Measurements from ENCODE around the gene MYH10. TPM values are rescaled to one million over a fixed set of nuclear protein-coding genes. Genes with fewer than 3 reads are reported as not detected.
A peak's percentile ranks its signal among the peaks of the same experiment; 100 is the strongest.

The MYH10 gene
- polyA plus RNA-seq, 1 donor from 2014 or later: 61.1 TPM

GRCh38 chr17:8629371-8630226 lies 926 bp downstream of the MYH10 start:
- Histone ChIP-seq H3K4me2 (ENCODE audit: low read length) (no peak overlapping the region), H3K9me2 (ENCODE audit: insufficient read depth, low read length) (no peaks in the 10 kb centered on the region), H3K9ac (ENCODE audit: low read length) (peak overlapping the region; percentile 95), H3K27me3 (ENCODE audit: insufficient read depth, low read depth, low read length) (no peaks in the 10 kb centered on the region), H3K9me3 (ENCODE audit: low read length) (no peaks in the 10 kb centered on the region), H3K4me3 (ENCODE audit: low read length) (peak overlapping the region; percentile 97), H2AFZ (ENCODE audit: low read depth, low read length) (peak overlapping the region; percentile 65), H4K20me1 (ENCODE audit: insufficient read depth) (no peaks in the 10 kb centered on the region), H3K27ac (ENCODE audit: low read length) (peak overlapping the region; percentile 94), H3K36me3 (ENCODE audit: insufficient read depth, low read length) (no peaks in the 10 kb centered on the region), H3F3A (ENCODE audit: insufficient read depth, low read length, poor library complexity, severe bottlenecking) (no peaks in the 10 kb centered on the region), H3K79me2 (replicated peaks; ENCODE audit: insufficient read depth, low read length) (peaks cover 49% of the 10 kb centered on the region)
- TF ChIP-seq MXI1 (conservative IDR thresholded peaks at IDR 0.05; ENCODE audit: poor library complexity, severe bottlenecking) (peak; percentile 10), CTCF (IDR thresholded peaks at IDR 0.05; ENCODE audit: poor library complexity, severe bottlenecking) (no peak), REST (IDR thresholded peaks at IDR 0.05; ENCODE audit: borderline replicate concordance) (peak; percentile 56), EP300 (conservative IDR thresholded peaks at IDR 0.05; ENCODE audit: poor library complexity, severe bottlenecking) (no peak), TAF1 (IDR thresholded peaks at IDR 0.05; ENCODE audit: low read depth) (peak; percentile 26), EZH2 (IDR thresholded peaks at IDR 0.05; ENCODE audit: borderline replicate concordance, insufficient read depth, low read length, poor library complexity, severe bottlenecking) (no peak), POLR2AphosphoS5 (IDR thresholded peaks at IDR 0.05) (no peak)

- Histone ChIP-seq H3K27ac (ENCODE audit: low read length) (peak overlapping the region; percentile 94), H4K20me1 (ENCODE audit: insufficient read depth) (no peaks in the 10 kb centered on the region)
- TF ChIP-seq MXI1 (conservative IDR thresholded peaks at IDR 0.05; ENCODE audit: poor library complexity, severe bottlenecking) (peak; percentile 75), REST (IDR thresholded peaks at IDR 0.05; ENCODE audit: borderline replicate concordance) (peak; percentile 15), EZH2 (IDR thresholded peaks at IDR 0.05; ENCODE audit: borderline replicate concordance, insufficient read depth, low read length, poor library complexity, severe bottlenecking) (no peak)
Observed at GRCh38 chr17:8628609-8629169, 1.8 kb downstream of the MYH10 start.

More at GRCh38 chr17:8628609-8629169, 1.8 kb downstream of the MYH10 start:
- Histone ChIP-seq H3K4me2 (ENCODE audit: low read length) (peak overlapping the region; percentile 96), H3K4me3 (ENCODE audit: low read length) (peak overlapping the region; percentile 97), H3K9me2 (ENCODE audit: insufficient read depth, low read length) (no peaks in the 10 kb centered on the region), H3K9me3 (ENCODE audit: low read length) (no peaks in the 10 kb centered on the region), H3K36me3 (ENCODE audit: insufficient read depth, low read length) (no peaks in the 10 kb centered on the region), H3K79me2 (replicated peaks; ENCODE audit: insufficient read depth, low read length) (peaks cover 58% of the 10 kb centered on the region), H3F3A (ENCODE audit: insufficient read depth, low read length, poor library complexity, severe bottlenecking) (no peaks in the 10 kb centered on the region), H3K9ac (ENCODE audit: low read length) (peak overlapping the region; percentile 95), H2AFZ (ENCODE audit: low read depth, low read length) (no peak overlapping the region), H3K27me3 (ENCODE audit: insufficient read depth, low read depth, low read length) (no peaks in the 10 kb centered on the region)

Data from neural cell (in vitro differentiated cells).